ENCODE measurements around the gene TMEM163.

The TMEM163 gene

DNA sequence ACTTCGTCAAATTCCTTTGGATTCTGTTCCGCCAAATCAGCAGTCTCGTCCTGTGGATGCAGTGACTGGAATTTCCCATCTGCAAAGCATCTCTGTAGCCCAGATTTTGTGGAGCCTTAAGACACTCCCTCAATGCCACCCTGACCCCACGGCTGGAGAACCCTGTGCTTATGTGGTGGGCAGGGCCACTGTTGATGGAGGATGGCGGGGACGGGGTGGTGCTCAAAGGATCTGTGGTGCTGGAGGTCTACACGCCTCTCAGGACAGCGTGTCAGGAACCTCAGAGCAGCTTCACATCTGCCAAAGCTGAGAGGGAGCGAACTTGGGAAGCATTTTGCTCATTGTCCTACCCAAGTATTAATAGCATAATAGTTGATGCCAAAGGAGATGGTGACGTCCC lies 264.8 kb downstream of the TMEM163 start:
- H3K9ac ChIP-seq (ENCODE audit: low read length) = no peak overlapping the region

DNA sequence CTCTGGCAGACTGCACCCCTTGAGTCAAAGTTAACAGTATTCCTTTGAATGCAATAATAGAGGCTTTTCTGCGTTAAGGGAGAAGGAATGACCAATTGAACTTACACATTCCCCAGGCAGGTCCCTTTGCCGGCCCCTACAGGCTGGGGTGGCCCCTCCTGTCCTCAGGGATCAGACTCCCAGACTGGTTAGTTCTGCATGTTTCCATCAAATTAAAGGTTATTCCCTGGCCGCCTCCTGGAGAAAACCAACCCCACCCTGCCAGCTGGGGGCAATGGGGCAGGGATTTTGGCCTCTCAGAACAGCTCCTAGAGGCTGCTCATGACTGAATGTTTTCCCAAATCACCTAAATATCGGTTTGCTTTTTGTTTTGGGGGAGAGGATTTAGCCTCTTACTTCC lies 265.3 kb downstream of the TMEM163 start:
- H2BK15ac ChIP-seq (ENCODE audit: low read depth, poor library complexity, severe bottlenecking) = no peak overlapping the region

More for the DNA sequence above, 264.8 kb downstream of the TMEM163 start:
- no peak for DNase-seq
- Histone ChIP-seq H2BK120ac (ENCODE audit: low read depth, low read length) (no peak overlapping the region), H3K18ac (ENCODE audit: low read depth in 1 of 2, low read length in 2 of 2) (no peak overlapping the region), H3K4me3 (ENCODE audit: insufficient read depth in 1 of 2, low read depth in 1 of 2, low read length in 2 of 2) (no peak overlapping the region), H2AFZ (ENCODE audit: low read depth, low read length) (no peak overlapping the region), H3K14ac (ENCODE audit: low read length in 2 of 2) (no peak overlapping the region), H3K27me3 (ENCODE audit: control insufficient read depth in 1 of 2, insufficient read depth in 1 of 2, low read length in 2 of 2) (no peaks in the 10 kb centered on the region), H4K8ac (ENCODE audit: low read length) (no peak overlapping the region), H3K36me3 (ENCODE audit: control insufficient read depth in 1 of 2, insufficient read depth in 2 of 2, low read depth in 1 of 2, low read length in 2 of 2) (peaks cover 0 to 35% of the 10 kb centered on the region in 2 experiments), H3K27ac (ENCODE audit: low read length, poor library complexity, severe bottlenecking) (no peak overlapping the region), H3K4me1 (ENCODE audit: control insufficient read depth, insufficient read depth, low read depth, low read length) (peaks cover 14% of the 10 kb centered on the region), H3K79me1 (replicated peaks; ENCODE audit: low read length, poor library complexity, severe bottlenecking) (peaks cover 14% of the 10 kb centered on the region), H4K91ac (ENCODE audit: low read length) (no peak overlapping the region), H3K9me3 (ENCODE audit: control insufficient read depth, low read length) (no peaks in the 10 kb centered on the region), H2BK12ac (ENCODE audit: low read length in 2 of 2) (no peak overlapping the region), H3K4ac (ENCODE audit: low read depth in 1 of 2, low read length in 2 of 2) (no peak overlapping the region), H3K4me2 (ENCODE audit: low read length, poor library complexity, severe bottlenecking) (no peak overlapping the region), H2AK5ac (ENCODE audit: low read length, severe bottlenecking) (no peak overlapping the region), H2BK5ac (ENCODE audit: low read depth, low read length, poor library complexity, severe bottlenecking) (no peak overlapping the region), H3K23ac (ENCODE audit: low read length in 2 of 2) (no peak overlapping the region), H2BK15ac (ENCODE audit: low read depth, poor library complexity, severe bottlenecking) (no peak overlapping the region)
- 95% methylated on average over 10 of the region's 10 CpGs for WGBS

DNA sequence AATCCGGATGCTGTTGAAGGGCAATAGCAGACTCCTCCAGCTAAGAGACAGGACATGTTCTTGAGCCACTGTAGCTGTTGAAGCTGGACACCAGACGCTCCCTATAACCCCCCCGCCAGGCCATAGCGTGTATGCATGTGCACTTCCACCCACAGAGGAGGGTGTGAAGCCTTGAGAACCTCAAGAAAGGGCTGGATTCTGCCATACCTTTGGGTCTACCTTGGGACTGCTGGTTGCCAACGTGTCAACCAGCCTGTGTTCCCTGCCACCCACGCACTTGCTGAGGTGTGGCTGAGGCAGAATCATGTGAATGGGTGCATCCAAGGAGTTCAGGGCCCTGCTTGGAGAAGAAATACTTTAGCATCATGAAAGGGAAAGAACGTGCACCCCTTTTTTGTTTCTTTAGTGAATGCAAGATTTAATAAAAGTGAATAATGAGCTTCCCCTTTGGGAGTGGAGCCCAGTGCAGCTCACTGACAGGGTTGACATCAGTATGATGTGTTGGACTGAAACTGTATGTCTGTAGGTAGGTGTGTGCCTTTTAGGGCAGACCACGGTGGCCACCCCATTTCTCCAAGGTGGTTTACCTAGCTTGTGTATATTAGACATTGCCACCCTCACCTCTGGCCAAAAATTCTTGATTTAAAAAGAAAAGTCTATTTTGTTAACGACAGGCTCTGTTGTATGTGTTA lies 266.6 kb downstream of the TMEM163 start:
- Histone ChIP-seq H3K4me3 (ENCODE audit: insufficient read depth in 1 of 2, low read depth in 1 of 2, low read length in 2 of 2) (no peak overlapping the region), H2AFZ (ENCODE audit: low read depth, low read length) (no peak overlapping the region), H3K14ac (ENCODE audit: low read length in 2 of 2) (peak overlapping the region in 1 of 2 experiments; percentile 26), H3K4me2 (ENCODE audit: low read length, poor library complexity, severe bottlenecking) (no peak overlapping the region), H3K27me3 (ENCODE audit: control insufficient read depth in 1 of 2, insufficient read depth in 1 of 2, low read length in 2 of 2) (no peaks in the 10 kb centered on the region), H2BK12ac (ENCODE audit: low read length in 2 of 2) (no peak overlapping the region), H3K36me3 (ENCODE audit: control insufficient read depth in 1 of 2, insufficient read depth in 2 of 2, low read depth in 1 of 2, low read length in 2 of 2) (peaks cover 5 to 37% of the 10 kb centered on the region in 2 experiments), H3K9ac (ENCODE audit: low read length) (no peak overlapping the region), H4K8ac (ENCODE audit: low read length) (no peak overlapping the region), H3K23ac (ENCODE audit: low read length in 2 of 2) (no peak overlapping the region), H3K4me1 (ENCODE audit: control insufficient read depth, insufficient read depth, low read depth, low read length) (peaks cover 14% of the 10 kb centered on the region), H4K91ac (ENCODE audit: low read length) (no peak overlapping the region), H2BK15ac (ENCODE audit: low read depth, poor library complexity, severe bottlenecking) (no peak overlapping the region), H2BK5ac (ENCODE audit: low read depth, low read length, poor library complexity, severe bottlenecking) (no peak overlapping the region), H2BK120ac (ENCODE audit: low read depth, low read length) (no peak overlapping the region), H3K27ac (ENCODE audit: low read length, poor library complexity, severe bottlenecking) (no peak overlapping the region), H3K79me1 (replicated peaks; ENCODE audit: low read length, poor library complexity, severe bottlenecking) (peaks cover 11% of the 10 kb centered on the region), H2AK5ac (ENCODE audit: low read length, severe bottlenecking) (no peak overlapping the region), H3K9me3 (ENCODE audit: control insufficient read depth, low read length) (no peaks in the 10 kb centered on the region), H3K18ac (ENCODE audit: low read depth in 1 of 2, low read length in 2 of 2) (no peak overlapping the region), H3K4ac (ENCODE audit: low read depth in 1 of 2, low read length in 2 of 2) (peak overlapping the region in 1 of 2 experiments; percentile 5)
- no peak for DNase-seq
- WGBS = 96% methylated on average over 7 of the region's 9 CpGs

More for the DNA sequence above, 265.3 kb downstream of the TMEM163 start:
- Histone ChIP-seq H3K23ac (ENCODE audit: low read length in 2 of 2) (no peak overlapping the region), H3K14ac (ENCODE audit: low read length in 2 of 2) (no peak overlapping the region), H3K9ac (ENCODE audit: low read length) (no peak overlapping the region), H4K8ac (ENCODE audit: low read length) (no peak overlapping the region), H3K4me2 (ENCODE audit: low read length, poor library complexity, severe bottlenecking) (no peak overlapping the region), H4K91ac (ENCODE audit: low read length) (no peak overlapping the region), H2BK120ac (ENCODE audit: low read depth, low read length) (no peak overlapping the region), H2AK5ac (ENCODE audit: low read length, severe bottlenecking) (no peak overlapping the region), H3K4ac (ENCODE audit: low read depth in 1 of 2, low read length in 2 of 2) (no peak overlapping the region), H3K18ac (ENCODE audit: low read depth in 1 of 2, low read length in 2 of 2) (no peak overlapping the region), H3K27ac (ENCODE audit: low read length, poor library complexity, severe bottlenecking) (no peak overlapping the region), H3K4me1 (ENCODE audit: control insufficient read depth, insufficient read depth, low read depth, low read length) (peaks cover 14% of the 10 kb centered on the region), H2BK12ac (ENCODE audit: low read length in 2 of 2) (no peak overlapping the region), H2BK5ac (ENCODE audit: low read depth, low read length, poor library complexity, severe bottlenecking) (no peak overlapping the region), H3K4me3 (ENCODE audit: insufficient read depth in 1 of 2, low read depth in 1 of 2, low read length in 2 of 2) (no peak overlapping the region), H3K36me3 (ENCODE audit: control insufficient read depth in 1 of 2, insufficient read depth in 2 of 2, low read depth in 1 of 2, low read length in 2 of 2) (peaks cover 2 to 40% of the 10 kb centered on the region in 2 experiments), H3K9me3 (ENCODE audit: control insufficient read depth, low read length) (no peaks in the 10 kb centered on the region), H3K79me1 (replicated peaks; ENCODE audit: low read length, poor library complexity, severe bottlenecking) (peaks cover 12% of the 10 kb centered on the region), H2AFZ (ENCODE audit: low read depth, low read length) (no peak overlapping the region), H3K27me3 (ENCODE audit: control insufficient read depth in 1 of 2, insufficient read depth in 1 of 2, low read length in 2 of 2) (no peaks in the 10 kb centered on the region)
- DNase-seq = no peak
- WGBS = 95% methylated on average over 3 of the region's 4 CpGs

DNA sequence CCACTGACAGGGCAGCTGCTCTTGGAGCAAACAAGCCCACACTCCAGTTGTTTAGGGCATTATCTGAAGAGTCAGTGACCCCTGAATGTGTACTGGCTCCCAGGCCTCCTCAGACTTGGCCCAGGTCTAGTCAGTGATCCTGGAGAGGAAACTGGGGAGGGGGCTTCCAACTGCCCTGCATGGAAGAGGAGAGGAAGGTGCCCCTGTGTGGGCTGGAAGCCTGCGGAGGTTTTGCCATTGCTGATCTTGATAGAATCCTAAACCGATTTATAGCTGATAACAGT lies 267.5 kb downstream of the TMEM163 start:
- H3K4me2 ChIP-seq (ENCODE audit: low read length, poor library complexity, severe bottlenecking) = no peak overlapping the region
- H3K9ac ChIP-seq (ENCODE audit: low read length) = no peak overlapping the region
- no peak overlapping the region for H3K14ac ChIP-seq (ENCODE audit: low read length in 2 of 2)
- no peaks in the 10 kb centered on the region for H3K27me3 ChIP-seq (ENCODE audit: control insufficient read depth in 1 of 2, insufficient read depth in 1 of 2, low read length in 2 of 2)
- no peak overlapping the region for H2AFZ ChIP-seq (ENCODE audit: low read depth, low read length)
- no peak overlapping the region for H2BK12ac ChIP-seq (ENCODE audit: low read length in 2 of 2)
- H3K23ac ChIP-seq (ENCODE audit: low read length in 2 of 2) = no peak overlapping the region
- no peak overlapping the region for H2AK5ac ChIP-seq (ENCODE audit: low read length, severe bottlenecking)
- H3K79me1 ChIP-seq (replicated peaks; ENCODE audit: low read length, poor library complexity, severe bottlenecking) = peaks cover 11% of the 10 kb centered on the region
- no peaks in the 10 kb centered on the region for H3K9me3 ChIP-seq (ENCODE audit: control insufficient read depth, low read length)
- H2BK15ac ChIP-seq (ENCODE audit: low read depth, poor library complexity, severe bottlenecking) = no peak overlapping the region
- peaks cover 5 to 33% of the 10 kb centered on the region in 2 experiments for H3K36me3 ChIP-seq (ENCODE audit: control insufficient read depth in 1 of 2, insufficient read depth in 2 of 2, low read depth in 1 of 2, low read length in 2 of 2)
- H2BK120ac ChIP-seq (ENCODE audit: low read depth, low read length) = no peak overlapping the region
- no peak overlapping the region for H3K27ac ChIP-seq (ENCODE audit: low read length, poor library complexity, severe bottlenecking)
- no peak overlapping the region for H3K4ac ChIP-seq (ENCODE audit: low read depth in 1 of 2, low read length in 2 of 2)
- H3K4me3 ChIP-seq (ENCODE audit: insufficient read depth in 1 of 2, low read depth in 1 of 2, low read length in 2 of 2) = no peak overlapping the region
- H4K8ac ChIP-seq (ENCODE audit: low read length) = no peak overlapping the region
- no peak overlapping the region for H3K18ac ChIP-seq (ENCODE audit: low read depth in 1 of 2, low read length in 2 of 2)
- H4K91ac ChIP-seq (ENCODE audit: low read length) = no peak overlapping the region
- no peak overlapping the region for H2BK5ac ChIP-seq (ENCODE audit: low read depth, low read length, poor library complexity, severe bottlenecking)
- DNase-seq = no peak
- H3K4me1 ChIP-seq (ENCODE audit: control insufficient read depth, insufficient read depth, low read depth, low read length) = peaks cover 22% of the 10 kb centered on the region
- 90% methylated on average over 2 of the region's 2 CpGs for WGBS

All from mesenchymal stem cell (in vitro differentiated cells and primary cell).